Upper lobe of right lung (tissue), 1 donor: ENCODE data around the gene NRP2. TPM values are rescaled to one million over a fixed set of nuclear protein-coding genes. Genes with fewer than 3 reads are reported as not detected.

ENCODE experiments used
- ATAC-seq: fragments of 200-7000 bp; cut with Tn5 transposase; one replicate; pipeline ENCODE4 v1.9.1; 2020; ENCODE audit warnings: mild to moderate bottlenecking, moderate library complexity
- DNase-seq: peaks from one replicate; pipeline ENCODE4 v3.0.0-alpha.2; 2020
- H3K27ac ChIP-seq: fragments of 200-600 bp; one replicate; pipeline ENCODE4 v1.8.0; 2022
- H3K27me3 ChIP-seq: fragments of 200-600 bp; one replicate; pipeline ENCODE4 v1.8.0; 2022; ENCODE audit warnings: mild to moderate bottlenecking
- H3K36me3 ChIP-seq: fragments of 200-600 bp; one replicate; pipeline ENCODE4 v1.8.0; 2022
- H3K4me1 ChIP-seq: fragments of 200-600 bp; one replicate; pipeline ENCODE4 v1.8.0; 2022
- H3K4me3 ChIP-seq: fragments of 200-600 bp; one replicate; pipeline ENCODE4 v1.8.0; 2022; ENCODE audit warnings: mild to moderate bottlenecking
- H3K9me3 ChIP-seq: fragments of 200-600 bp; one replicate; pipeline ENCODE4 v1.8.0; 2022
- CTCF ChIP-seq: fragments of 200-600 bp; IDR thresholded peaks from one replicate; pipeline ENCODE4 v1.8.0; 2022; ENCODE audit warnings: antibody characterized with exemption
- intact Hi-C: fragments of 100-400 bp; cut with DNase I; formaldehyde crosslinking; loops from one replicate; pipeline ENCODE4 v1.11.0; 2022
- total RNA-seq: library from RNA; stranded (reverse); fragmentation: NEBNext Ultra II Directional; extraction: Animal tissue kit (Norgen Biotek cat#: 25700); gene quantifications from one replicate; pipeline ENCODE4 v1.2.1, GENCODE V29; 2021
- donor health status: DM: no; HTN: yes; CAD: no; lungs with severe emphysema.

Gene NRP2
- total RNA-seq, 1 donor from 2014 or later, result 75.3 TPM

GRCh38 chr2:205640716-205641115, 41.6 kb upstream of the NRP2 start:
- no peaks in the 10 kb centered on the region for H3K27me3 ChIP-seq
- H3K27ac ChIP-seq, result no peak overlapping the region
- intact Hi-C loops, result no loop called here
- peaks cover 9% of the 10 kb centered on the region for H3K4me1 ChIP-seq
- H3K36me3 ChIP-seq, result no peaks in the 10 kb centered on the region
- H3K9me3 ChIP-seq, result no peaks in the 10 kb centered on the region
- DNase-seq, result no peak
- ATAC-seq, result peak; percentile 36
- no peak overlapping the region for H3K4me3 ChIP-seq
- TF ChIP-seq CTCF, result no peak

GRCh38 chr2:205642599-205643356, 39.5 kb upstream of the NRP2 start:
- no peak overlapping the region for H3K27ac ChIP-seq
- H3K27me3 ChIP-seq, result no peaks in the 10 kb centered on the region
- intact Hi-C loops, result no loop called here
- TF ChIP-seq CTCF, result no peak
- ATAC-seq (peak; percentile 56), DNase-seq (no peak)
- no peaks in the 10 kb centered on the region for H3K9me3 ChIP-seq
- peaks cover 7% of the 10 kb centered on the region for H3K4me1 ChIP-seq
- no peaks in the 10 kb centered on the region for H3K36me3 ChIP-seq
- no peak overlapping the region for H3K4me3 ChIP-seq

- H3K27ac ChIP-seq, result no peak overlapping the region
- TF ChIP-seq CTCF, result no peak
- no peaks in the 10 kb centered on the region for H3K27me3 ChIP-seq
- no peak overlapping the region for H3K4me3 ChIP-seq
- no peaks in the 10 kb centered on the region for H3K9me3 ChIP-seq
- intact Hi-C loops, result no loop called here
- ATAC-seq, result no peak
- H3K36me3 ChIP-seq, result no peaks in the 10 kb centered on the region
- peaks cover 7% of the 10 kb centered on the region for H3K4me1 ChIP-seq
- DNase-seq, result no peak
Observed at GRCh38 chr2:205643391-205643885, 38.9 kb upstream of the NRP2 start.

- ATAC-seq (no peak), DNase-seq (no peak)
- Histone ChIP-seq H3K4me3 (no peak overlapping the region), H3K36me3 (no peaks in the 10 kb centered on the region), H3K27me3 (no peaks in the 10 kb centered on the region), H3K9me3 (no peaks in the 10 kb centered on the region), H3K27ac (no peak overlapping the region), H3K4me1 (peaks cover 7% of the 10 kb centered on the region)
- intact Hi-C loops, result no loop called here
- TF ChIP-seq CTCF, result no peak
Observed at GRCh38 chr2:205644018-205644417, 38.3 kb upstream of the NRP2 start.

GRCh38 chr2:205646680-205647079, 35.6 kb upstream of the NRP2 start:
- TF ChIP-seq CTCF, result no peak
- Histone ChIP-seq H3K9me3 (no peaks in the 10 kb centered on the region), H3K27ac (no peak overlapping the region), H3K4me3 (no peak overlapping the region), H3K4me1 (peaks cover 7% of the 10 kb centered on the region), H3K27me3 (no peaks in the 10 kb centered on the region), H3K36me3 (no peaks in the 10 kb centered on the region)
- DNase-seq (no peak), ATAC-seq (peak; percentile 41)
- intact Hi-C loops, result no loop called here
